Gastroesophageal sphincter (tissue), 3 donors: ENCODE measurements around the gene COL4A6.

Source experiments
- CTCF ChIP-seq, 4 experiments: fragments of 200-600 bp in 2 of 4; fragments of 450-650 bp in 2 of 4; sonication (generic) in 1 of 4; IDR thresholded peaks; one replicate each; pipeline ENCODE4 v1.5.1; 2017 to 2019; ENCODE audit warnings: antibody characterized with exemption in 4 of 4, mild to moderate bottlenecking in 2 of 4, moderate library complexity in 2 of 4
- EP300 ChIP-seq: sonication (generic); formaldehyde crosslinking; IDR thresholded peaks from one replicate; pipeline ENCODE4 v1.6.1; 2017; ENCODE audit warnings: antibody characterized with exemption, mild to moderate bottlenecking
- POLR2A ChIP-seq, 2 donors: fragments of 450-650 bp; IDR thresholded peaks; one replicate each; pipeline ENCODE4 v1.6.1; 2017; ENCODE audit warnings: antibody characterized with exemption in 2 of 2, mild to moderate bottlenecking in 2 of 2, moderate library complexity in 1 of 2

GRCh38 chrX:108159028-108159670 lies 279.1 kb downstream of the COL4A6 start:
- TF ChIP-seq CTCF (IDR thresholded peaks at IDR 0.05) (no peak), POLR2A (IDR thresholded peaks at IDR 0.05) (no peak), EP300 (no peak)
